H9 (cell line): ENCODE measurements around the gene GJB4. TPM values are rescaled to one million over a fixed set of nuclear protein-coding genes. Genes with fewer than 3 reads are reported as not detected.

Experiments
- DNase-seq: peaks from one replicate; pipeline ENCODE4 v3.0.0-alpha.2; 2017
- H2AFZ ChIP-seq: one replicate; pipeline ENCODE4 v1.6.1; 2013; ENCODE audit warnings: mild to moderate bottlenecking, low read length, control low read depth, moderate library complexity
- H2AK5ac ChIP-seq: 2 replicates; pipeline ENCODE4 v1.6.1; 2013; ENCODE audit warnings: low read length, control low read depth, mixed read lengths; ENCODE audit not compliant: insufficient read length
- H2BK120ac ChIP-seq: one replicate; pipeline ENCODE4 v1.6.1; 2013; ENCODE audit warnings: low read depth, mild to moderate bottlenecking, low read length, control low read depth, inconsistent platforms; ENCODE audit not compliant: poor library complexity, severe bottlenecking
- H2BK12ac ChIP-seq: 2 replicates; pipeline ENCODE4 v1.6.1; 2013; ENCODE audit warnings: low read length, control low read depth, mixed read lengths, low read depth; ENCODE audit not compliant: insufficient read length
- H2BK15ac ChIP-seq: 2 replicates; pipeline ENCODE4 v1.6.1; 2013; ENCODE audit warnings: low read depth, low read length, control low read depth
- H2BK20ac ChIP-seq: one replicate; pipeline ENCODE4 v1.6.1; 2013; ENCODE audit warnings: low read depth, mild to moderate bottlenecking, low read length, control low read depth, inconsistent platforms; ENCODE audit not compliant: poor library complexity, severe bottlenecking
- H2BK5ac ChIP-seq: 2 replicates; pipeline ENCODE4 v1.6.1; 2013; ENCODE audit warnings: low read length, control low read depth, mixed read lengths; ENCODE audit not compliant: insufficient read length
- H3K14ac ChIP-seq: 2 replicates; pipeline ENCODE4 v1.6.1; 2013; ENCODE audit warnings: low read length, control low read depth; ENCODE audit not compliant: insufficient read depth
- H3K18ac ChIP-seq: 2 replicates; pipeline ENCODE4 v1.6.1; 2013; ENCODE audit warnings: low read depth, mild to moderate bottlenecking, mixed read lengths, low read length, control low read depth; ENCODE audit not compliant: insufficient read length
- H3K23ac ChIP-seq: 2 replicates; pipeline ENCODE4 v1.6.1; 2013; ENCODE audit warnings: low read length, control low read depth, mixed read lengths, low read depth; ENCODE audit not compliant: insufficient read length
- H3K23me2 ChIP-seq: 2 replicates; pipeline ENCODE4 v1.6.1; 2013; ENCODE audit warnings: low read depth, mild to moderate bottlenecking, mixed read lengths, low read length, control low read depth; ENCODE audit not compliant: insufficient read length, poor library complexity, severe bottlenecking
- H3K27ac ChIP-seq: 2 replicates; pipeline ENCODE4 v1.5.1; 2013; ENCODE audit warnings: low read length, control low read depth, mixed read lengths, low read depth; ENCODE audit not compliant: insufficient read length
- H3K27me3 ChIP-seq: 2 replicates; pipeline ENCODE4 v1.6.1; 2013; ENCODE audit warnings: low read length, control low read depth, inconsistent platforms; ENCODE audit not compliant: insufficient read depth
- H3K4ac ChIP-seq: 2 replicates; pipeline ENCODE4 v1.6.1; 2013; ENCODE audit warnings: low read depth, mild to moderate bottlenecking, control low read depth, inconsistent platforms, low read length, moderate library complexity
- H3K4me1 ChIP-seq: 2 replicates; pipeline ENCODE4 v1.6.1; 2013; ENCODE audit warnings: low read length, control low read depth, inconsistent platforms; ENCODE audit not compliant: insufficient read depth
- H3K4me2 ChIP-seq: 2 replicates; pipeline ENCODE4 v1.6.1; 2013; ENCODE audit warnings: low read length, control low read depth, mixed read lengths; ENCODE audit not compliant: insufficient read length, insufficient read depth
- H3K56ac ChIP-seq: 2 replicates; pipeline ENCODE4 v1.6.1; 2013; ENCODE audit warnings: low read depth, mild to moderate bottlenecking, mixed read lengths, low read length, control low read depth; ENCODE audit not compliant: insufficient read length
- H3K79me1 ChIP-seq: 2 replicates; pipeline ENCODE4 v1.6.1; 2013; ENCODE audit warnings: low read depth, mild to moderate bottlenecking, moderate library complexity, low read length, control low read depth, inconsistent platforms; ENCODE audit not compliant: insufficient read depth, poor library complexity, severe bottlenecking
- H3K79me2 ChIP-seq: 2 replicates; pipeline ENCODE4 v1.6.1; 2013; ENCODE audit warnings: low read length, control low read depth, inconsistent platforms; ENCODE audit not compliant: insufficient read depth
- H3K9ac ChIP-seq: 2 replicates; pipeline ENCODE4 v1.6.1; 2013; ENCODE audit warnings: low read length, control low read depth, mixed read lengths; ENCODE audit not compliant: insufficient read length; ENCODE audit errors: extremely low read depth
- H3K9me3 ChIP-seq: one replicate; pipeline ENCODE4 v1.6.1; 2013; ENCODE audit warnings: low read depth, low read length, inconsistent platforms; ENCODE audit not compliant: control insufficient read depth
- H3T11ph ChIP-seq: one replicate; pipeline ENCODE4 v1.6.1; 2013; ENCODE audit warnings: mild to moderate bottlenecking, low read length, control low read depth, inconsistent platforms
- H4K20me1 ChIP-seq: one replicate; pipeline ENCODE4 v1.6.1; 2013; ENCODE audit not compliant: control insufficient read depth, insufficient read length, insufficient read depth
- H4K5ac ChIP-seq: 2 replicates; pipeline ENCODE4 v1.6.1; 2013; ENCODE audit warnings: low read depth, mild to moderate bottlenecking, mixed read lengths, low read length, control low read depth; ENCODE audit not compliant: insufficient read length
- H4K8ac ChIP-seq: replicated peaks from 2 replicates; pipeline ENCODE4 v1.6.1; 2013; ENCODE audit warnings: low read length, control low read depth, mixed read lengths, low read depth; ENCODE audit not compliant: insufficient read length
- H4K91ac ChIP-seq: 2 replicates; pipeline ENCODE4 v1.6.1; 2013; ENCODE audit warnings: low read depth, mild to moderate bottlenecking, moderate library complexity, mixed read lengths, low read length, control low read depth; ENCODE audit not compliant: insufficient read length
- H3K27ac Mint-ChIP-seq, 3 experiments: 2 replicates in 2 of 3; 3 replicates in 1 of 3; pipeline ENCODE4 v1.8.0; 2020 to 2021; ENCODE audit warnings: mixed read lengths in 3 of 3, mild to moderate bottlenecking in 1 of 3, moderate library complexity in 1 of 3
- H3K27me3 Mint-ChIP-seq: 2 replicates; pipeline ENCODE4 v1.8.0; 2021; ENCODE audit warnings: low read depth, mild to moderate bottlenecking, moderate library complexity, mixed read lengths
- H3K36me3 Mint-ChIP-seq, 3 experiments: 2 replicates in 2 of 3; 3 replicates in 1 of 3; pipeline ENCODE4 v1.8.0; 2020 to 2021; ENCODE audit warnings: low read depth in 3 of 3, mixed read lengths in 3 of 3; ENCODE audit not compliant: insufficient read depth in 1 of 3
- H3K4me1 Mint-ChIP-seq, 2 experiments: 2 replicates each; pipeline ENCODE4 v1.8.0; 2020; ENCODE audit warnings: mixed read lengths in 2 of 2
- H3K4me3 Mint-ChIP-seq, 2 experiments: 2 replicates in 1 of 2; 3 replicates in 1 of 2; pipeline ENCODE4 v1.8.0; 2020 to 2021; ENCODE audit warnings: mild to moderate bottlenecking in 2 of 2, mixed read lengths in 2 of 2, moderate library complexity in 1 of 2
- H3K9me3 Mint-ChIP-seq, 2 experiments: 2 replicates in 1 of 2; 3 replicates in 1 of 2; pipeline ENCODE4 v1.8.0; 2020; ENCODE audit warnings: mild to moderate bottlenecking in 2 of 2, mixed read lengths in 2 of 2, moderate library complexity in 1 of 2
- CTCF ChIP-seq: fragments of 200-600 bp; sonication (generic); conservative IDR thresholded peaks from 3 replicates; pipeline ENCODE4 v1.8.0; 2021; ENCODE audit warnings: antibody characterized with exemption, mild to moderate bottlenecking
- WGBS: extraction: QIAGEN DNeasy Blood & Tissue Kit; methylation state at CpG from one replicate; pipeline ENCODE4 v1.1.7; 2013; ENCODE audit warnings: missing lambda C conversion rate, low lambda C conversion rate, mixed read lengths; ENCODE audit not compliant: insufficient read length; ENCODE audit errors: extremely low coverage; 5-methylcytosine and 5-hydroxymethylcytosine counted together
- total RNA-seq: library from RNA; stranded (reverse); gene quantifications from 2 replicates; pipeline ENCODE4 v1.2.1, GENCODE V29; 2021

Gene GJB4
- total RNA-seq, 1 experiment from 2014 or later, result not detected

GRCh38 chr1:34781071-34781843 lies 21.7 kb downstream of the GJB4 start, which contains the start of gene GJB3:
Gene GJB3 (plus strand): TSS chr1:34781214. CDS start chr1:34784763, 3,549 bp downstream.
- H3T11ph ChIP-seq, result no peak within 1 kb of the TSS
- WGBS, result no CpG with 5 or more reads among the region's 62 CpGs
- no peak within 1 kb of the TSS for H3K27ac ChIP-seq
- H3K4ac ChIP-seq, result no peak within 1 kb of the TSS
- H2BK20ac ChIP-seq, result no peak within 1 kb of the TSS
- H4K8ac ChIP-seq, result no peak within 1 kb of the TSS
- H4K20me1 ChIP-seq, result no peaks in the 10 kb centered on the region
- H3K23me2 ChIP-seq, result peaks cover 13% of the 10 kb centered on the region
- no peak within 1 kb of the TSS for H2AFZ ChIP-seq
- no peak for TF ChIP-seq CTCF
- H3K4me1 ChIP-seq, result no peaks in the 10 kb centered on the region
- H2AK5ac ChIP-seq, result no peak within 1 kb of the TSS
- H2BK15ac ChIP-seq, result no peak within 1 kb of the TSS
- H3K9ac ChIP-seq, result peak within 1 kb of the TSS; percentile 39
- H3K36me3 Mint-ChIP-seq, result no peaks in the 10 kb centered on the region
- H3K18ac ChIP-seq, result no peak within 1 kb of the TSS
- H3K4me3 Mint-ChIP-seq, result peak within 1 kb of the TSS; percentile 62 to 77
- H3K14ac ChIP-seq, result no peak within 1 kb of the TSS; the same call in none of the 2 replicates
- no peak within 1 kb of the TSS for H2BK12ac ChIP-seq
- no peaks in the 10 kb centered on the region for H3K9me3 Mint-ChIP-seq
- no peaks in the 10 kb centered on the region for H3K79me1 ChIP-seq
- peaks cover 44% of the 10 kb centered on the region for H3K27me3 Mint-ChIP-seq
- H3K79me2 ChIP-seq, result no peaks in the 10 kb centered on the region
- DNase-seq, result peak; percentile 71
- no peaks in the 10 kb centered on the region for H3K9me3 ChIP-seq
- peak within 1 kb of the TSS; percentile 50 for H3K4me2 ChIP-seq
- peaks cover 7 to 9% of the 10 kb centered on the region in 2 experiments for H3K4me1 Mint-ChIP-seq
- H2BK5ac ChIP-seq, result no peak within 1 kb of the TSS
- peak within 1 kb of the TSS in 1 of 3 experiments; percentile 22; a peak in 1 of 7 replicates for H3K27ac Mint-ChIP-seq
- H2BK120ac ChIP-seq, result no peak within 1 kb of the TSS
- no peak within 1 kb of the TSS for H4K5ac ChIP-seq
- H3K27me3 ChIP-seq, result peaks cover 4% of the 10 kb centered on the region; the same call in 1 of the 2 replicates
- no peak within 1 kb of the TSS for H4K91ac ChIP-seq
- H3K23ac ChIP-seq, result no peak within 1 kb of the TSS
- no peak within 1 kb of the TSS for H3K56ac ChIP-seq
